Epithelial cell of proximal tubule (primary cell): ENCODE data around the gene JMJD6. TPM values are rescaled to one million over a fixed set of nuclear protein-coding genes. Genes with fewer than 3 reads are reported as not detected.
A peak's percentile ranks its signal among the peaks of the same experiment; 100 is the strongest.
"Not testable (repeated sequence)": the region's sequence is repeated elsewhere in the genome, so short reads cannot be mapped to it uniquely, and the experiment has no call there.

ENCODE experiments used
- DNase-seq: peaks from one replicate; pipeline ENCODE4 v3.0.0-alpha.2; 2011; ENCODE audit warnings: low read depth
- H3K4me3 ChIP-seq: 2 replicates; pipeline ENCODE4 v1.5.1; 2011; ENCODE audit warnings: low read depth, mild to moderate bottlenecking, low read length
- total RNA-seq: library from RNA; depleted of rRNA; stranded (reverse); fragments of >200 nt; gene quantifications from 2 replicates; pipeline ENCODE4 v1.2.3, GENCODE V29; 2015
- TF ChIP-seq, protein P1 (sequence below): conservative IDR thresholded peaks from 2 replicates; pipeline ENCODE4 v1.5.1; 2012; ENCODE audit warnings: low read depth, mild to moderate bottlenecking, low read length

JMJD6 gene
- total RNA-seq, 1 donor from 2014 or later, result 41.2 TPM

DNA sequence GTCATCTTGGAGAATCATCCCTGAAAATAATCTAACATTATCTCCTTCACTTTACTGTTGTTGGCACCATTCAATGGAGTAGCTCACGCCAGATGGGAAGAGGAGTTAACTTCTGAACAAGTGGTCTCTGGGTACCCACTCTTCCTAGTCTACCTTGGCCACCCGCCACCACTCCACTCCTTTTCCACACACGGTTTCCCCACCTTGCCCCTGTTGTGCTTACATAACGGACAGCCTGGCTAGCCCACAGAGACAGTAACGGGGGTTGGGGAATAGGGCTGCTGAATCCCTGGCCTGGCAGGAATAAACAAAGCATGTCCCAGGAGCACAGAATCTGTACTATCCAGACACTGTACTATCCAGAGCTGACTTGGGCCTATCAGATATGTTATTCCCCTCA lies 12.1 kb downstream of the JMJD6 start:
- DNase-seq, result no peak
- TF ChIP-seq, protein P1, sequence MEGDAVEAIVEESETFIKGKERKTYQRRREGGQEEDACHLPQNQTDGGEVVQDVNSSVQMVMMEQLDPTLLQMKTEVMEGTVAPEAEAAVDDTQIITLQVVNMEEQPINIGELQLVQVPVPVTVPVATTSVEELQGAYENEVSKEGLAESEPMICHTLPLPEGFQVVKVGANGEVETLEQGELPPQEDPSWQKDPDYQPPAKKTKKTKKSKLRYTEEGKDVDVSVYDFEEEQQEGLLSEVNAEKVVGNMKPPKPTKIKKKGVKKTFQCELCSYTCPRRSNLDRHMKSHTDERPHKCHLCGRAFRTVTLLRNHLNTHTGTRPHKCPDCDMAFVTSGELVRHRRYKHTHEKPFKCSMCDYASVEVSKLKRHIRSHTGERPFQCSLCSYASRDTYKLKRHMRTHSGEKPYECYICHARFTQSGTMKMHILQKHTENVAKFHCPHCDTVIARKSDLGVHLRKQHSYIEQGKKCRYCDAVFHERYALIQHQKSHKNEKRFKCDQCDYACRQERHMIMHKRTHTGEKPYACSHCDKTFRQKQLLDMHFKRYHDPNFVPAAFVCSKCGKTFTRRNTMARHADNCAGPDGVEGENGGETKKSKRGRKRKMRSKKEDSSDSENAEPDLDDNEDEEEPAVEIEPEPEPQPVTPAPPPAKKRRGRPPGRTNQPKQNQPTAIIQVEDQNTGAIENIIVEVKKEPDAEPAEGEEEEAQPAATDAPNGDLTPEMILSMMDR, result no peak
- no peak overlapping the region for H3K4me3 ChIP-seq

DNA sequence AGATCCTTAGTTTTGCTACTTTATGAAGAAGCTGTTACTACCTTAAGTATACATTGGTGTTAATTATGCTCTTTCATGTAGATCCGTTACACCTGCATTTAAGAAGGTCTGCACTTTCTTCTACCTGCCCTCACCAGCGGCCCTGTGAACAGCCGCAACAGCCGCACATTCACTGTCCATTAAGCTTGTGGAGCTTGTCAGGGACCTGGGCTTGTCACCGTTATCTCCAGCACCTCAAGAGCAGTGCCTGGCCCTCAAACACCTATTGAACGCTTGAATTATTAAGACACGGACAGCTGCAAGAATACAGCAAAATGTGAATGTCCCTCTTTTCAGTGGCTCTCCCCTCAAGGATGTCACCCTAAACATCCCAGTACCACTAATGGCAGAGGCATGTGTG lies 12.6 kb downstream of the JMJD6 start:
- no peak for DNase-seq
- TF ChIP-seq, protein P1, result no peak

DNA sequence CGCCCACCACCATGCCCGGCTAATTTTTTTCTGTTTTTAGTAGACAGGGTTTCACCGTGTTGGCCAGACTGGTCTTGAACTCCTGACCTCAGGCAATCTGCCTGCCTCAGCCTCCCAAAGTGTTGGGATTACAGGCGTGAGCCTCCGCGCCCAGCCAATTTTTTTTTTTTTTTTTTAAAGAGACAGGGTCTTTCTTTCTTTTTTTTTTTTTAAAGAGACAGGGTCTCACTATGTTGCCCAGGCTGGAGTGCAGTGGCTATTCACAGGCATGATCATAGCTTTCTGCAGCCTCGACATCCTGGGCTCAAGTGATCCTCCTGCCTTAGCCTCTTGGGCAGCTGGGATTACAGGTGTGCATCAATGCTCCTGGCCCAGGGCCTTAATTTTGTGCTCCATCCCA lies 14.1 kb downstream of the JMJD6 start:
- not testable (repeated sequence) for DNase-seq

More for the DNA sequence above, 12.6 kb downstream of the JMJD6 start:
- no peak overlapping the region for H3K4me3 ChIP-seq

DNA sequence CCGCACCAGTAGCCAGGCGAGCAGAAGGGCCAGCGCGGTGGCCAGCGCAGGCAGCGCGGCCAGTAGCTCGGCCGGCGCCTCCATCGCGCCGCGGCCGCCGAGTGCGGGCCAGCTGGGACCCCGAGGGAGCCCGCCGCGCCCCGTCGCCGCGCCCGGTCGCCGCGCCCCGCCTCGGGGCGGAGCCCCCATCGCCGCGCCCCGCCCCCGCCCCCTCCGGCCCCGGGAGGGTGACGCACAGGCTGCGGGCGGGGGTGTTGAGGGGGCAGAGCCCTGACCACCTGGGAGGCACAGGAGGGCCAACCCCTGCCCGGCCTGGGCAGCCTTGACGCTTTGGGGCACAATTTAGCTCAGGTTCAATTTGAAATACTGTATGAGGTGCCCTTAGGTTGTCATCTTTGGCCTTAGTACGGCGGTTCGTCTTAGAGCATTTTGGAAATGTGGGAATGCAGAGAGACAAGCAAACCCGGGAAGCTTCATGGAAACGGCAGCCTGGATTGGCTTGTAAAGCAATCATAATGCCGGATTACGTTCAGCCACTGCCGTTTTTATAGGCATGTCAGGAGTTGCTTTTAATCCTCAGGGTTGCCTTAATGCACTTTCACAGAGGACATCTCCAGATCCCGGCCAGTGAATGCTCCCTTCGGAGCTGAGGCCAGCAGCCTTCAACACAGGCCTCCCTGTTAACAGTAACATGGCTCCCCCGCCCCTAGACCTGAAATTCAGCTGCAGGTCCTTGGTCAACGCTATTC lies 15.4 kb downstream of the JMJD6 start, which contains the start of gene MXRA7:
Gene MXRA7, minus strand, starts transcription at position 103 of the 749 bp plus-strand sequence. Its CDS starts 19 bp downstream, at position 84.
- TF ChIP-seq, protein P1, result no peak
- no peak for DNase-seq

More for the DNA sequence above, 14.1 kb downstream of the JMJD6 start:
- not testable (repeated sequence) for H3K4me3 ChIP-seq

DNA sequence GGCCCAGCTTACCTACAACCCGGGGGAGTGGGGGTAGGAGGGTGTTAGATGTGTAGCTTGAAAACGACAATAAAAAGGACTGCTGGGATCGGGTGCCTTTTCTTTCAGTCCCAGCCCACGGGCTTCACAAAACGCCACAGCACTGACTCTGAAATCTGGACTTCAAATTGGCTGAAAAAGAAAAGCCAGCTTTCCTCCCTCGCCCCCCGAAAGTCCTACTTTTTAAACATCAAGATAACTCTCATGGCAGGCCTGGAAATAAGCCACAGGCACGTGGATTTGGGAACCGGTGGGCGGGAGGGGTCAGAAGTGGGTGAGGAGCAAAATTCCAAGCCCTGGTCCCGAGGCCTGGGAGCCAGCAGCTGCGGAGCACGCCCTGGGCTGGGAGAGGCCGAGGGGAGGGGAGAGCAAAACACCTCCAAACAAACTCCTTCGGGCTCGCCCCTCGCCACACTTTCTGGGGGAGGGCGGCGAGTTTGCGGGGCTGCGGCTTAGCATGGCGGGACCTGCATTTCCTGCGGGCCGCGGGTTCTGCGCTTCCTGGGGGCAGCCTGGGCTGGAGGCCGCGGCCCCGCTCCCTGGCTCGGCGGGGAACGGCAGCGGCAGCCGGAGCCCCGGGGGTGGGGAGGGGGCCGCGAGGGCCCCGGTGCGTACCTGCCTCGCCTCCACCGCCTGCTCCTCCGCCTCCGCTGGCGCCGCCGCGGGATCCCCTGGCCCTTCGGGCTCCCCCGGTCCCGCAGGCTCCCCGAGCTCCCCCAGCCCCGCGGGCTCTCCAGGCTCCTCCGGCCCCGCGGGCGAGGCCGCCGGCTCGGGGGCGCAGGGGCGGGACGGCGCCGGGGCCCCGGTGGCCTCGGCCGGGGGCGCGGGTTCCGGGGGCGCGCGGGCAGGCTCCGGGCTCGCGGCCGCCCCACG lies 16.2 kb downstream of the JMJD6 start:
- DNase-seq, result not testable (repeated sequence)
- H3K4me3 ChIP-seq, result peak overlapping the region; percentile 73

More for the DNA sequence above, 15.4 kb downstream of the JMJD6 start, which contains the start of gene MXRA7:
- H3K4me3 ChIP-seq, result peak within 1 kb of the TSS; percentile 73

DNA sequence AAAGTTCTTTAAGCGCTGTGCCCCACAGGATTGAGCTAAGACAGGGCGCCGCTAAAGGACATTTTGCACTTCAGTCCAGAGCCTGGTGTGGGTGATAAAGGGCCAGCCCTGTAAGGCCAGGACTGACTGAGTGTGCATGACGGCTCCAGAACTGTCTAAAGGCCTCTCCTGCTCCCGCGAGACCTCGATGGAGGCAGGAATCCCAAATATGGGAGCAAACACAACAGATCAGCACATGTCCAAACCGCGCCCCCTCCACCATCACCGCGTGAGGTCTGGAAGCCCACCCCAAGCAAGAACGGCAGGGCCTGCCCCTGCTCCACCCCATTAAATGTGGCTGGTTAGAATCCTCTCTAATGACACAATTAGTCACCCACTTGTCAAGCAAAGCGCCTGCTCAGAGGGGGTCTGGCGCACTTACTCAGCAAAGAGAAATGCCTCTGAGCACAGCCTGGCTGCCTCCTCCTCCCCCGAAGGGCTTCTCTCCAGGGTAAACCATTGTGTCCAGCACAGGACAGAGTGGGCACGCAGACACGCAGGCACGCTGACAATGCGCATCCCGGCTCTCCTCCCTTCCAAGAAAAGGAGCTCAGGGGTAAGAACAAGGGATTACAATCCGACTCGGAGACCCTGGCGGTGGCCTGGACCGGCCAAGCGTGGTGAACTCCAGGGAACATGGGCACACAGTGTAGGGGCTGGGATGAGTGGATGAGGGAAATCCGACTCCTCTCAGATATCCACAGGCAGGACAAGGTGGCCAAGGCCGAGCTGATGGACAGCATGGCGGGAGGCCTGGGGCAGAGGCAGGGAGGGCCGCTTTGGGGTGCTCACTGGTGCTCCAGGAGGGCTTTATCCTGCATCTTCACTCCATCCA lies 17.1 kb downstream of the JMJD6 start:
- TF ChIP-seq, protein P1, result no peak
- no peak for DNase-seq

DNA sequence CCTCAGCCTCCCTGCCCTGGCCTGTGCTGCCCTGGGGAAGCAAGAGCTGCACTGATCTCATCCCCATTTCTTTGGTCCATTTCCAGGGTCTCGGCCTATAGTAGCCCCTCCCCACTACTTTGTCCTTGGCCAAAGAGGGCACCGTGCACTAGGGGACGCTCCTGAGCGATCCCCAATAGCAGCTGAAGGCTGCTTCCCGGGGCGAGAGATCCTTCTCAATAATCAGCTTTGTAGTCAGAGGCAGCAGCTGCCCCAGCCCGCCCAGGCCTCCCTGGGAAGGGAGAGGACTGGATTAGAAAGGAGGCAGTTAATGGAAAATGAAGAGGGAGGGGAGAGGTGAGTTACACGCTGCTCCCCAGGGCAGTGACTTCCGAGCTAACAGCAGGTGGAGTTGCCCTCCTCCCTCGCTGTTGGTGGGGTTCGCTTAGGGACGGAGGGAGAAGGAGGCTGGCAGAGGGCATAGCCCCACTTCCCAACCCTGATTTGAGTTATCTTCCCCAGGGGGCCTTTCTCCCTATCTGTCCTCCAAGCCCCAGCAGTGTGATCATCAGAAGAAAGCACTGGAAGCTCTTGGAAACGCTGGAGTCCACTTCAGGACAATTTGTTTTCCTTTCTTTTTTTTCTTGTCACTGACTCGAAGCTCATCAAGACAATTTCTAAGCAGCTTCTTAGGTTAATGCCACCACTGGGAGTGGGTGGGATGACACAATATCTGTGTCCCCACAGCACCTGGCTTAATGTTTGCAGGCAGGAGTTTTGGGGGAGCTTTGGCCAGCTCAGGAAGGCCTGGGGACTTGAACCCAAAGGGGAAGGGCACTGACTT lies 18.2 kb downstream of the JMJD6 start:
- no peak overlapping the region for H3K4me3 ChIP-seq
- DNase-seq, result no peak
- TF ChIP-seq, protein P1, result peak; percentile 35

More for the DNA sequence above, 17.1 kb downstream of the JMJD6 start:
- peak overlapping the region; percentile 73 for H3K4me3 ChIP-seq
